Fibroblast of skin of left quadriceps (primary cell): ENCODE results near the gene GOLGA2.
A peak's percentile ranks its signal among the peaks of the same experiment; 100 is the strongest.
"Not testable (repeated sequence)": the region's sequence is repeated elsewhere in the genome, so short reads cannot be mapped to it uniquely, and the experiment has no call there.

ENCODE experiments used
- DNase-seq, 2 experiments: peaks; one replicate each; pipeline ENCODE4 v3.0.0-alpha.2; 2013; ENCODE audit warnings: low read depth in 2 of 2

The GOLGA2 gene

GRCh38 chr9:128242828-128243214 is 33.0 kb downstream of the GOLGA2 start:
- DNase-seq: no peak

GRCh38 chr9:128242124-128242523 is 33.7 kb downstream of the GOLGA2 start:
- DNase-seq: no peak

GRCh38 chr9:128233817-128234406 is 41.9 kb downstream of the GOLGA2 start:
- DNase-seq: no peak

GRCh38 chr9:128232528-128233428 is 43.0 kb downstream of the GOLGA2 start:
- DNase-seq: no peak

GRCh38 chr9:128231638-128232527 is 43.9 kb downstream of the GOLGA2 start:
- no peak for DNase-seq

- DNase-seq: not testable (repeated sequence)
These were observed 44.9 kb downstream of the GOLGA2 start for GRCh38 chr9:128230897-128231296.

GRCh38 chr9:128226412-128226801 is 49.4 kb downstream of the GOLGA2 start:
- DNase-seq: no peak

- no peak for DNase-seq
These were observed 49.9 kb downstream of the GOLGA2 start for GRCh38 chr9:128225770-128226411.

GRCh38 chr9:128224877-128225276 is 50.9 kb downstream of the GOLGA2 start:
- no peak for DNase-seq

GRCh38 chr9:128222880-128223670 is 52.7 kb downstream of the GOLGA2 start:
- DNase-seq: no peak

GRCh38 chr9:128222026-128222425 is 53.8 kb downstream of the GOLGA2 start:
- DNase-seq: no peak

GRCh38 chr9:128219831-128220230 is 56.0 kb downstream of the GOLGA2 start:
- DNase-seq: no peak

- DNase-seq: no peak
These were observed 57.1 kb downstream of the GOLGA2 start for GRCh38 chr9:128218518-128219389.

GRCh38 chr9:128218172-128218517 is 57.7 kb downstream of the GOLGA2 start:
- no peak for DNase-seq

GRCh38 chr9:128216781-128217553 is 58.8 kb downstream of the GOLGA2 start:
- no peak for DNase-seq

GRCh38 chr9:128215491-128216409 is 60.1 kb downstream of the GOLGA2 start:
- peak; percentile 66 to 70 for DNase-seq

- DNase-seq: no peak
These were observed 61.0 kb downstream of the GOLGA2 start for GRCh38 chr9:128214571-128215490.
